Liver (tissue), 9 donors: ENCODE measurements around the gene TSPAN12. TPM values are rescaled to one million over a fixed set of nuclear protein-coding genes. Genes with fewer than 3 reads are reported as not detected.

ENCODE experiments used
- DNase-seq: peaks from one replicate; pipeline ENCODE4 v3.0.0-alpha.2; 2017; ENCODE audit warnings: low spot score
- H3K27ac ChIP-seq, 2 donors: one replicate each; pipeline ENCODE4 v1.7.0; 2013; ENCODE audit warnings: inconsistent platforms in 2 of 2, low read length in 2 of 2, control low read depth in 1 of 2, low read depth in 1 of 2, mild to moderate bottlenecking in 1 of 2
- H3K27me3 ChIP-seq, 4 donors: one replicate each; pipeline versions ENCODE4 v1.6.1 to v1.7.0; 2013; ENCODE audit warnings: low read length in 3 of 4, inconsistent platforms in 1 of 4, mild to moderate bottlenecking in 1 of 4, moderate library complexity in 1 of 4; ENCODE audit not compliant: control insufficient read depth in 4 of 4, insufficient read depth in 4 of 4
- H3K36me3 ChIP-seq, 4 donors: one replicate each; pipeline versions ENCODE4 v1.6.1 to v1.7.0; 2013; ENCODE audit warnings: low read length in 3 of 4, mild to moderate bottlenecking in 3 of 4, low read depth in 1 of 4, moderate library complexity in 1 of 4; ENCODE audit not compliant: control insufficient read depth in 4 of 4, insufficient read depth in 3 of 4
- H3K4me1 ChIP-seq, 4 donors: one replicate each; pipeline versions ENCODE4 v1.6.1 to v1.7.0; 2013; ENCODE audit warnings: low read length in 3 of 4, mild to moderate bottlenecking in 3 of 4, moderate library complexity in 1 of 4; ENCODE audit not compliant: control insufficient read depth in 4 of 4, insufficient read depth in 4 of 4
- H3K4me3 ChIP-seq, 3 donors: one replicate each; pipeline versions ENCODE4 v1.6.1 to v1.7.0; 2013; ENCODE audit warnings: low read length in 3 of 3, control low read depth in 1 of 3, low read depth in 1 of 3, mild to moderate bottlenecking in 1 of 3
- H3K9ac ChIP-seq, 2 donors: one replicate each; pipeline ENCODE4 v1.7.0; 2013; ENCODE audit warnings: low read length in 2 of 2, mild to moderate bottlenecking in 2 of 2, moderate library complexity in 2 of 2, control low read depth in 1 of 2, low read depth in 1 of 2
- H3K9me3 ChIP-seq, 4 donors: one replicate each; pipeline versions ENCODE4 v1.6.1 to v1.7.0; 2013; ENCODE audit warnings: low read length in 3 of 4; ENCODE audit not compliant: control insufficient read depth in 4 of 4
- CTCF ChIP-seq: fragments of 150-350 bp; IDR thresholded peaks from 2 replicates; pipeline ENCODE4 v1.5.1; 2017; ENCODE audit warnings: improper control_type of control experiment, low read depth, low read length; ENCODE audit not compliant: missing input control
- FOXA1 ChIP-seq: IDR thresholded peaks from 2 replicates; pipeline ENCODE4 v1.6.1; 2016; ENCODE audit warnings: antibody characterized with exemption
- HNF4A ChIP-seq, 2 donors: conservative IDR thresholded peaks; 2 replicates each; pipeline ENCODE4 v1.6.1; 2016; ENCODE audit warnings: antibody characterized with exemption in 2 of 2, mild to moderate bottlenecking in 2 of 2
- JUND ChIP-seq, 2 donors: IDR thresholded peaks; 2 replicates each; pipeline ENCODE4 v1.6.1; 2016; ENCODE audit warnings: antibody characterized with exemption in 2 of 2
- NR2F2 ChIP-seq: IDR thresholded peaks from 2 replicates; pipeline ENCODE4 v1.6.1; 2016; ENCODE audit warnings: antibody characterized with exemption
- RAD21 ChIP-seq, 2 donors: IDR thresholded peaks; 2 replicates each; pipeline ENCODE4 v1.6.1; 2016; ENCODE audit warnings: antibody characterized with exemption in 2 of 2, mild to moderate bottlenecking in 2 of 2
- RXRA ChIP-seq, 2 donors: IDR thresholded peaks; 2 replicates each; pipeline ENCODE4 v1.6.1; 2017 to 2018; ENCODE audit warnings: antibody characterized with exemption in 2 of 2, mild to moderate bottlenecking in 1 of 2
- SP1 ChIP-seq: IDR thresholded peaks from 2 replicates; pipeline ENCODE4 v1.6.1; 2018; ENCODE audit warnings: antibody characterized with exemption, mild to moderate bottlenecking
- YY1 ChIP-seq: IDR thresholded peaks from 2 replicates; pipeline ENCODE4 v1.6.1; 2016; ENCODE audit warnings: antibody characterized with exemption, mild to moderate bottlenecking
- ZBTB33 ChIP-seq: IDR thresholded peaks from 2 replicates; pipeline ENCODE4 v1.6.1; 2016; ENCODE audit warnings: antibody characterized with exemption
- WGBS: extraction: QIAGEN DNeasy Blood & Tissue Kit; methylation state at CpG from one replicate; pipeline ENCODE4 v1.1.7; 2013; 5-methylcytosine and 5-hydroxymethylcytosine counted together
- polyA plus RNA-seq, 2 donors: library from polyadenylated mRNA; stranded (reverse) in 1 of 2; unstranded in 1 of 2; fragments of 200-250 nt in 1 of 2; fragments of >200 nt in 1 of 2; fragmentation: Nextera tagmentation in 1 of 2; extraction: Ambion mirVana in 1 of 2; gene quantifications; one replicate each; pipeline versions ENCODE4 v1.2.1 to v1.2.3, GENCODE V29; 2013 to 2015
- total RNA-seq, 2 donors: library from RNA; depleted of rRNA; stranded (reverse); fragments of >200 nt; gene quantifications; one replicate each; pipeline ENCODE4 v1.2.3, GENCODE V29; 2014
- donor health status: healthy.
- donor health status: healthy.
- donor health status: healthy.
- donor health status: healthy.
- donor health status: healthy.

TSPAN12 gene
- total and polyA plus RNA-seq, 4 donors: 10.6 to 21.5 (median 14.9) TPM

GRCh38 chr7:120770206-120770605 is 87.7 kb downstream of the TSPAN12 start:
- Histone ChIP-seq H3K4me3 (no peak overlapping the region), H3K36me3 (no peaks in the 10 kb centered on the region), H3K9ac (no peak overlapping the region), H3K4me1 (no peaks in the 10 kb centered on the region), H3K27me3 (no peaks in the 10 kb centered on the region), H3K27ac (no peak overlapping the region), H3K9me3 (no peaks in the 10 kb centered on the region)
- TF ChIP-seq RAD21 (IDR thresholded peaks at IDR 0.05) (no peak), HNF4A (conservative IDR thresholded peaks at IDR 0.05) (no peak), ZBTB33 (no peak), CTCF (no peak), JUND (IDR thresholded peaks at IDR 0.05) (no peak)
- no peak for DNase-seq
- 84% methylated on average over 3 of the region's 3 CpGs for WGBS

GRCh38 chr7:120760851-120761250 is 97.1 kb downstream of the TSPAN12 start:
- TF ChIP-seq SP1: no peak
- no peak for TF ChIP-seq NR2F2
- no peak for TF ChIP-seq HNF4A (conservative IDR thresholded peaks at IDR 0.05)
- TF ChIP-seq ZBTB33: no peak
- no peak for TF ChIP-seq CTCF
- TF ChIP-seq JUND (IDR thresholded peaks at IDR 0.05): no peak
- TF ChIP-seq YY1: no peak

GRCh38 chr7:120760050-120760449 is 97.9 kb downstream of the TSPAN12 start:
- Histone ChIP-seq H3K9me3 (no peaks in the 10 kb centered on the region), H3K9ac (no peak overlapping the region), H3K27ac (no peak overlapping the region), H3K36me3 (no peaks in the 10 kb centered on the region), H3K4me1 (no peaks in the 10 kb centered on the region), H3K4me3 (no peak overlapping the region), H3K27me3 (no peaks in the 10 kb centered on the region)
- WGBS: 69% methylated on average over 2 of the region's 2 CpGs
- DNase-seq: no peak
- TF ChIP-seq FOXA1 (no peak), RXRA (IDR thresholded peaks at IDR 0.05) (no peak)

More at GRCh38 chr7:120760851-120761250, 97.1 kb downstream of the TSPAN12 start:
- 45% methylated on average over 3 of the region's 3 CpGs for WGBS
- no peak overlapping the region for H3K4me3 ChIP-seq
- H3K27ac ChIP-seq: no peak overlapping the region
- DNase-seq: no peak
- no peaks in the 10 kb centered on the region for H3K9me3 ChIP-seq
- H3K4me1 ChIP-seq: no peaks in the 10 kb centered on the region
- H3K36me3 ChIP-seq: no peaks in the 10 kb centered on the region
- no peaks in the 10 kb centered on the region for H3K27me3 ChIP-seq
- no peak overlapping the region for H3K9ac ChIP-seq
